IgD-negative memory B cell (primary cell): ENCODE results near the gene CIB4. TPM values are rescaled to one million over a fixed set of nuclear protein-coding genes. Genes with fewer than 3 reads are reported as not detected.

Experiments used
- H3K27ac Mint-ChIP-seq, 3 donors: one replicate each; pipeline ENCODE4 v1.8.0; 2020 to 2022; ENCODE audit warnings: mild to moderate bottlenecking in 3 of 3, mixed read lengths in 3 of 3, moderate library complexity in 1 of 3
- H3K27me3 Mint-ChIP-seq: one replicate; pipeline ENCODE4 v1.8.0; 2021; ENCODE audit warnings: mixed read lengths
- H3K36me3 Mint-ChIP-seq: one replicate; pipeline ENCODE4 v1.8.0; 2020; ENCODE audit warnings: mild to moderate bottlenecking, mixed read lengths
- H3K4me1 Mint-ChIP-seq, 3 donors: one replicate each; pipeline ENCODE4 v1.8.0; 2020 to 2022; ENCODE audit warnings: mixed read lengths in 3 of 3, mild to moderate bottlenecking in 1 of 3
- H3K4me3 Mint-ChIP-seq, 4 donors: one replicate each; pipeline ENCODE4 v1.8.0; 2020 to 2022; ENCODE audit warnings: mild to moderate bottlenecking in 4 of 4, mixed read lengths in 4 of 4, moderate library complexity in 3 of 4
- H3K9me3 Mint-ChIP-seq, 3 donors: one replicate each; pipeline ENCODE4 v1.8.0; 2020 to 2021; ENCODE audit warnings: mixed read lengths in 3 of 3, mild to moderate bottlenecking in 1 of 3
- polyA plus RNA-seq: library from polyadenylated mRNA; unstranded; fragments of 300-500 nt; fragmentation: Illumina TruSeq; gene quantifications from one replicate; pipeline ENCODE4 v1.2.3, GENCODE V29; 2021

Gene CIB4
- polyA plus RNA-seq, 1 donor from 2014 or later = not detected

- H3K36me3 Mint-ChIP-seq = no peaks in the 10 kb centered on the region
- H3K4me1 Mint-ChIP-seq = peaks cover 0 to 2% (median 0%) of the 10 kb centered on the region in 3 donors
- no peak overlapping the region for H3K27ac Mint-ChIP-seq
- H3K27me3 Mint-ChIP-seq = peaks cover 26% of the 10 kb centered on the region
- H3K9me3 Mint-ChIP-seq = no peaks in the 10 kb centered on the region
- H3K4me3 Mint-ChIP-seq = peak overlapping the region in 1 of 4 donors; percentile 14
Measured at GRCh38 chr2:26602575-26602974, 38.6 kb downstream of the CIB4 start.

- Mint-ChIP-seq H3K4me1 (no peaks in the 10 kb centered on the region), H3K36me3 (no peaks in the 10 kb centered on the region), H3K4me3 (no peak overlapping the region), H3K27ac (no peak overlapping the region), H3K9me3 (no peaks in the 10 kb centered on the region), H3K27me3 (peaks cover 35% of the 10 kb centered on the region)
Measured at GRCh38 chr2:26599387-26599786, 41.8 kb downstream of the CIB4 start.

DNA sequence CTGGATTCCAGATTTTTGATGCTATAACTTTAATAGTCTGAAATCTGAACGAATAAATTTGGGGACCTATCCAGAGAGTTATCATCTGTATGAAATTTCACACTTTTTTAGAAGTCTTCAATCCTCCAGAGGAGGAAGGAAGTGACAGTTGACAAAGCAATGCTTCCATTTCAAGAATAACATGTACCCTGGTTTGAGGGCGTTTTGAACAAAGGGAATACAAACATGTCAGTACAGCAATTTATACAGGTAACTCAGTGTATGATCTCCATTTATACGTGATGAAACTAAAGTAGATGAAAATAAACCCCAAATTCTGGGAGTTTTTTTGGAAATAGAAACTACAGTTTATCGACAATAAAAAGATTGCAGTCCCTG is 42.2 kb downstream of the CIB4 start:
- peaks cover 32% of the 10 kb centered on the region for H3K27me3 Mint-ChIP-seq

GRCh38 chr2:26598336-26598995 is 42.7 kb downstream of the CIB4 start:
- H3K4me3 Mint-ChIP-seq = no peak overlapping the region
- H3K27ac Mint-ChIP-seq = no peak overlapping the region
- peaks cover 31% of the 10 kb centered on the region for H3K27me3 Mint-ChIP-seq
- no peaks in the 10 kb centered on the region for H3K4me1 Mint-ChIP-seq
- H3K9me3 Mint-ChIP-seq = no peaks in the 10 kb centered on the region
- no peaks in the 10 kb centered on the region for H3K36me3 Mint-ChIP-seq

More for the DNA sequence above, 42.2 kb downstream of the CIB4 start:
- no peaks in the 10 kb centered on the region for H3K36me3 Mint-ChIP-seq
- no peak overlapping the region for H3K4me3 Mint-ChIP-seq
- no peaks in the 10 kb centered on the region for H3K9me3 Mint-ChIP-seq
- H3K27ac Mint-ChIP-seq = no peak overlapping the region
- H3K4me1 Mint-ChIP-seq = no peaks in the 10 kb centered on the region

DNA sequence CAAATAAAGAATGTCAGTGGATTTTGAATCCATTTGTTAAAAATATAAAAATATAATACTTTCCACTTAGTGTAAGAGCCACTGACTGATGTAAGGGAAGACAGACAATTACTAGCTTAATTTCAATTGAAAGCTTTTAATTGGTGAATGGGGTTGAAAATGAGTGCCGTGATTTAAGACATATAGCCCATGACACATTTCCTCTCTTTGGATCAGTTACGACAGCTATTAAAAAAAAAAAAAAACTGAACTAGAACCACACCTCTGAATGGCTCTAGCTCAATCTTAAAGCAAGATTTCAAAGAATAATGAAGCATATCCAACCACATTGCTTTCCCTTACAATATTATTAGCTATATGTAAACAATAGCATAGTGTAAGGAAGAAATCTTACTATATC is 44.0 kb downstream of the CIB4 start:
- Mint-ChIP-seq H3K27ac (no peak overlapping the region), H3K4me1 (no peaks in the 10 kb centered on the region), H3K9me3 (peaks cover 0 to 2% (median 0%) of the 10 kb centered on the region in 3 donors), H3K27me3 (peaks cover 28% of the 10 kb centered on the region), H3K36me3 (no peaks in the 10 kb centered on the region), H3K4me3 (no peak overlapping the region)

- Mint-ChIP-seq H3K4me3 (peak overlapping the region in 1 of 4 donors; percentile 65), H3K4me1 (no peaks in the 10 kb centered on the region), H3K9me3 (peaks cover 0 to 4% (median 0%) of the 10 kb centered on the region in 3 donors), H3K27me3 (peaks cover 23% of the 10 kb centered on the region), H3K36me3 (no peaks in the 10 kb centered on the region), H3K27ac (no peak overlapping the region)
Measured at GRCh38 chr2:26595146-26595545, 46.0 kb downstream of the CIB4 start.

DNA sequence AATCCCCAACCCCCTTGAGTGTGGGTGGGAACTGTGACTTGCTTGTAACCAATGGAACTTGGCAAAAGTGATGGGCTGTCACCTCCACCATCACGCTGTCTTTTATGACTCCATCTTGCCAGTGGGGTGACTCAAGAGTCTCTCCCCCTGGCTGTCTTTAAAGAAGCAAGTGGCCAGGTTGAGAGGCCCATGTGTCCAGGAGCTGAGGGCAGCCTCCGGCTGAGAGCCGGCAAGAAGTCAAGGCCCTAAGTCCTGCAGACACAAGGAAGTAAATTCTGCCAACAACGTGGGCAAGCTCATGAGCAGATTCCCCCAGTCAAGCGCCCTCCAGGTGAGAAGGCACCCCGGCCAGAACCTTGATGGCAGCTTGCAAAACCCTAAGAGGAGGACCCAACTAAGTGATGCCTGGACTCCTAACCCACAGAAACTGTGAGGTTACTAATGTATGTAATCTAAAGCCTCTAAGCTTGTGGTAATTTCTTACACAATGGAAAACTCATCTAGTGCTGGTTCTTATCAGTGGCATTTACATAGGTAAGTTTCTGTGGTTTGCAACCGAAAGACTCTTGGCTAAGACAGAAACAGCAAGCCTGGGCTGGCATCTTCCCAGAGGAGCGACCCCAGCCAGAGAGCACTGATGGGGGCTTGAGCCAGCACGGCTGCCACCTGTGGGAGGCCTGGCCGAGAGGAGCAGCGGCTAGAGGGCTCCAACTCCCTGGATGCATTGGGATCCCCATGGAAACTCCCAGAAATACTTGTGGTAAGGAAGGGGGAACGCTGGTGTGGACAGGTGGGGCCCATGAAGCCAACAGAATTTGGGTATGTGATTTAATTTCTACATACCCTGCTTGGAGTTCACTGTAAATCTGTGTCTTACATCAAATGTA is 49.3 kb downstream of the CIB4 start:
- Mint-ChIP-seq H3K27ac (no peak overlapping the region), H3K4me1 (no peaks in the 10 kb centered on the region), H3K27me3 (peaks cover 20% of the 10 kb centered on the region), H3K9me3 (peaks cover 0 to 4% (median 0%) of the 10 kb centered on the region in 3 donors), H3K36me3 (no peaks in the 10 kb centered on the region), H3K4me3 (no peak overlapping the region)

- H3K9me3 Mint-ChIP-seq = peaks cover 0 to 4% (median 0%) of the 10 kb centered on the region in 3 donors
Measured at GRCh38 chr2:26590980-26591618, 50.1 kb downstream of the CIB4 start.

DNA sequence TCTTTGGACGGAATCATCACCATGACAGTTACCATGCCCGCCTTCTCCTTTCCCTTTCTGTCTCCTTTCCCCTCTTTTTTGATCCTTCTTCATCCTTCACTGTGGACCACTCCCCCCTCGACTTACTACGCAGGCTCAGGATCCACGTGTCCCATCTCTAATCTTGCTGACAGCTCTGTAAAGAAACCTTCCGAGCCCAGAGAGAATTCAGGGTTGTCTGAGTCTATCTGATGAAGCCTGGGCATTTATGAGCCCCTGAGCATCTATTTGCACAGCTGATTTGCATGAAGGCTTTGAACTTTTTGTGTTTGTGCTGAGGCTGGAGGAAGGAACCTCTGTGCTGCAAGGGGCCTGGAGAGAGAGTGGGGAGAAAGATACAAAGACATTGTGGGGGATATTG is 50.7 kb downstream of the CIB4 start:
- no peaks in the 10 kb centered on the region for H3K4me1 Mint-ChIP-seq
- no peak overlapping the region for H3K27ac Mint-ChIP-seq
- H3K36me3 Mint-ChIP-seq = no peaks in the 10 kb centered on the region
- no peak overlapping the region for H3K4me3 Mint-ChIP-seq
- peaks cover 22% of the 10 kb centered on the region for H3K27me3 Mint-ChIP-seq
- H3K9me3 Mint-ChIP-seq = peaks cover 0 to 4% (median 0%) of the 10 kb centered on the region in 3 donors

More at GRCh38 chr2:26590980-26591618, 50.1 kb downstream of the CIB4 start:
- H3K36me3 Mint-ChIP-seq = no peaks in the 10 kb centered on the region
- H3K27me3 Mint-ChIP-seq = peaks cover 20% of the 10 kb centered on the region
- no peak overlapping the region for H3K27ac Mint-ChIP-seq
- no peak overlapping the region for H3K4me3 Mint-ChIP-seq
- no peaks in the 10 kb centered on the region for H3K4me1 Mint-ChIP-seq

- no peak overlapping the region for H3K4me3 Mint-ChIP-seq
- H3K27me3 Mint-ChIP-seq = peaks cover 14% of the 10 kb centered on the region
- H3K9me3 Mint-ChIP-seq = peaks cover 0 to 4% (median 0%) of the 10 kb centered on the region in 3 donors
- H3K36me3 Mint-ChIP-seq = no peaks in the 10 kb centered on the region
- no peak overlapping the region for H3K27ac Mint-ChIP-seq
- H3K4me1 Mint-ChIP-seq = no peaks in the 10 kb centered on the region
Measured at GRCh38 chr2:26588576-26588975, 52.6 kb downstream of the CIB4 start.

DNA sequence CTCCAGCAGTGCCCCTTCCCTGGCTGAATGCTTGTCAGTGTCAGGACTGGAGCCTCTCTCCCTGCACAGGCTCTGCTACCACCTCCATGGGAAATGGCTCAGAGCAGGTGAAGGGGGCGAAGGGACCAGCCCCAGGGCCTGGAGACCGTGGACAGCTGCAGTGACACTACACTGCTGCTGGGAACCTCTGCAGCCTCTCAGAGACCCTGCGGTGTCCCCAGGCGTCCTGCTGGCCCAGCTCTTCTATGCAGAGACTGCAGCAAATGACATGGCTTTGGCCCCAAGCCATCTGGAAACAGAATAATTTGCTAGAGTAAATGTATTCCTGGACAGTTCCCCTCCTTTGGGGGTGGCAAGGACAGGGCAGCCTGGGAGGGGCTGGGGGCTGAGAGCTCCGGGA is 53.2 kb downstream of the CIB4 start:
- Mint-ChIP-seq H3K4me3 (no peak overlapping the region), H3K27ac (no peak overlapping the region), H3K36me3 (no peaks in the 10 kb centered on the region), H3K27me3 (peaks cover 15% of the 10 kb centered on the region), H3K9me3 (peaks cover 0 to 4% (median 0%) of the 10 kb centered on the region in 3 donors), H3K4me1 (no peaks in the 10 kb centered on the region)

DNA sequence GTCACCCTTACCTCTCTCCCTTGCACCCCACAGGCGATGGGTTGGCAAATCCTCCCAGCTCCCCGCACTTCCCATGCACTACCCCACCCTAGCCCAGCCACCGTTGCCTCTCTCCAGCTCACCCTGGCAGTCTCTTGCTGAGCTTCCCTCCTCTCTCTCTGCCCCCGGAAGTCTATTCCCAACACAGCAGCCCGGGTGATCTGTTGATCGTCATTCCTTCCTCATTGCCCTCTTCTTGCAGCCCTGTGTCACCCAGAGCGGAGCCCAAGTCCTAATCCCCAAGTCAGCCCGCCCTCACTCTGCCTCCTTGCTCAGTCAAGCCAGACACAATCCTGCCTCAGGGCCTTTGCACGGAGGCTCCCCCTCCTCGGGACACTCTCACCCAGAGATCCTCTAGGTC is 55.2 kb downstream of the CIB4 start:
- Mint-ChIP-seq H3K36me3 (no peaks in the 10 kb centered on the region), H3K27me3 (peaks cover 23% of the 10 kb centered on the region), H3K9me3 (peaks cover 0 to 1% (median 0%) of the 10 kb centered on the region in 3 donors), H3K4me1 (no peaks in the 10 kb centered on the region), H3K27ac (no peak overlapping the region), H3K4me3 (no peak overlapping the region)

GRCh38 chr2:26585100-26585499 is 56.1 kb downstream of the CIB4 start:
- Mint-ChIP-seq H3K27ac (no peak overlapping the region), H3K9me3 (no peaks in the 10 kb centered on the region), H3K27me3 (peaks cover 26% of the 10 kb centered on the region), H3K4me1 (no peaks in the 10 kb centered on the region), H3K4me3 (no peak overlapping the region), H3K36me3 (no peaks in the 10 kb centered on the region)

- Mint-ChIP-seq H3K36me3 (no peaks in the 10 kb centered on the region), H3K27me3 (peaks cover 27% of the 10 kb centered on the region), H3K4me1 (no peaks in the 10 kb centered on the region), H3K27ac (no peak overlapping the region), H3K9me3 (no peaks in the 10 kb centered on the region), H3K4me3 (no peak overlapping the region)
Measured at GRCh38 chr2:26584656-26585055, 56.5 kb downstream of the CIB4 start.

- Mint-ChIP-seq H3K9me3 (no peaks in the 10 kb centered on the region), H3K27me3 (peaks cover 29% of the 10 kb centered on the region), H3K36me3 (no peaks in the 10 kb centered on the region), H3K27ac (no peak overlapping the region), H3K4me1 (no peaks in the 10 kb centered on the region), H3K4me3 (no peak overlapping the region)
Measured at GRCh38 chr2:26584191-26584590, 57.0 kb downstream of the CIB4 start.
